Astrocyte of the hippocampus (primary cell): ENCODE results near the gene DIP2C.
"Not testable (repeated sequence)": the region's sequence is repeated elsewhere in the genome, so short reads cannot be mapped to it uniquely, and the experiment has no call there.

Experiments used
- DNase-seq: peaks from one replicate; pipeline ENCODE4 v3.0.0; 2011; ENCODE audit warnings: low read depth, low spot score

The DIP2C gene

DNA sequence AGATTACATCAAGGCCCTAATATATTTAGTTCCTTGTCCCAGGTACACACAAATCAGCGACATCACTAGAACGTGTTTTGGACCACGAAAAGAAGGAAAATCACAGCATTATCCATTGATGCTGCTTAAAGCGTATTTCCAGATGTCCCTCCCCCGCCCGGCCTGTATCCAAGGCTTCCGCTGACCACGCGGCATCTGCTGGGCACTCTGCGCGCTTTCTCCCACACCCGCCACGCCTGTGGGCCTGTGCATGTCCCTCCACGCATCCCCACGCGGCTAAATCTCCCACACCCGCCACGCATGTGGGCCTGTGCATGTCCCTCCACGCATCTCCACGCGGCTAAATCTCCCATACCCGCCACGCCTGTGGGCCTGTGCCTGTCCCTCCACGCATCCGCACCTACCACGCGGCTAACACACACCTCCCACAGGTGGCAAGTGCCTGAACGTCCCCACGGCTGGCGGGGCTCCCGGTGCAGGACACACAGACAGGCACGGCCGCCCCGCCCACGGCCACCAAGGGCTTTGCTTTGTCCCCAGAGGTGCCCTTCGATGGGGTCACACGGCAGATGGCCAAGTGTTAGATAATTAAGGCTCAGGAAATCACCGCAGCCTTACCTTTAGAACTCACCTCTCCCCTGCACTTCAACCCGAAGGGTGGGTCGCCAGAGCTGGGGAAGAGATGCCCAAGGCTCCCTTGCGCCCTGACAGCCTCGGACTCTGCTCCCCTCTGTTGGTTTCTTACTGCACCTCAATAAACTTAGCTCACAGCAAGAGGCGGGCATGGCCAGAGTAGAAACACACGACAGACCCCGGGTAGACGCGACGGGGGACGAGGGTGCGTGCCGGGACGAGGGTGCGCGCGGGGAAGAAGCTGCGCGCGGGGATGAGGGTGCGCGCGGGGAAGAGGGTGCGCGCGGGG, 49.5 kb downstream of the DIP2C start:
- no peak for DNase-seq

DNA sequence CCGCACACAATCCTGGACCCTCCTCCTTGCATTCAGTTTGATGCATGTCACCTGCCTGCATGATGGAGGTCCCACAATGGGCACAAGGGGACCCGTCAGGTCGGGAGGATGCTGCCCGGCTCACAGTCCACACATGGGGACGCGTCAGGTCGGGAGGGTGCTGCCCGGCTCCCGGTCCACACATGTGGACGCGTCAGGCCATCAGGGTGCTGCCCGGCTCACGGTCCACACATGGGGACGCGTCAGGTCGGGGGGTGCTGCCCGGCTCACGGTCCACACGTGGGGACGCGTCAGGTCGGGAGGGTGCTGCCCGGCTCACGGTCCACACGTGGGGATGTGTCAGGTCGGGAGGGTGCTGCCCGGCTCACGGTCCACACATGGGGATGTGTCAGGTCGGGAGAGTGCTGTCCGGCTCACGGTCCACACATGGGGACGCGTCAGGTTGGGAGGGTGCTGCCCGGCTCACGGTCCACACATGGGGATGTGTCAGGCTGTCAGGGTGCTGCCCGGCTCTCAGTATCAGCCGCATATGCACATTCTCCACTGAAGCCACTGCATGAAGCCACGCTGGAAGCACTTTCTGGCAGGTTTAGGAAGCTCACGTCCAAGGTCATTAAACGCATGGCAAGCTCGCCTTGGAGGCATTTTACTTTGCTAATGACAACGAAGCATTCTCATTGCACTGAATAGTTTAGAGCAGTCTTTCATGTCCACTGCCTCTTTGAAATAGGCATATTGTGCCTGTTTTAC, 50.3 kb downstream of the DIP2C start:
- no peak for DNase-seq

DNA sequence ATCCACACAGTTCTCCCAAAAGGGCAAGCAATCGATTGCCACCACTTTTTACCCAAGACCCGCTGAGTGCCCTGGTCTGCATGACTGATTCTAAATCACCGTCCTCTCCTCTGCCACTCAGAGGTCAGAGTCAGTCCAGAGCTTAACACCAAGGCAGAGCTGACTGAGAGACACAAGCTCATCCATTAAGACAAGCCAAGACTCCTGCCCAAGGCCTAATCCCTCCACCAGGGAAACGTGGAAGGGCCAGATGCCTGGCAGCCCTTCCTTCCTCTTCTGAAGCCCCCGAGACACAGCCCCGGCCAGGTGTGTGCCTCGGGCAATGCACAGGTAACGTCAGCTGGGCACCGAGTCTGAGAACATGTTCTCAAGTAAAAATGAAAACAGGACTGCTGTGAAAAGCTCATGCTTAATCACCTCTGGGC, 51.7 kb downstream of the DIP2C start:
- no peak for DNase-seq

DNA sequence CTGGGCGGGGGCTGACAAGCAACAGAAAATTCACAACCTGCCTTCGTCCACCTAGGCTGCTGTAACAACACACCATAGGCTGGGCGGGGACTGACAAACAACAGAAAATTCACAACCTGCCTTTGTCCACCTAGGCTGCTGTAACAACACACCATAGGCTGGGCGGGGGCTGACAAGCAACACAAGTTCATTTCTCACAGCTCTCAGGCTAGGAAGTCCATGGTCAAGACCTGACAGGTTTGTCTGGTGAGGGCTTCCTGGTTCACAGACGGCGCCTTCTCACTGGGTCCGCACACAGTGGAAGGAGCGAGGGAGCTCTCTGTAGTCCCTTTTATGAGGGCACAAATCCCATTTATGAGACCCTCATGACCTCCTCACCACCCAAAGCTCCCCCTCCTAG, 52.2 kb downstream of the DIP2C start:
- DNase-seq: no peak

DNA sequence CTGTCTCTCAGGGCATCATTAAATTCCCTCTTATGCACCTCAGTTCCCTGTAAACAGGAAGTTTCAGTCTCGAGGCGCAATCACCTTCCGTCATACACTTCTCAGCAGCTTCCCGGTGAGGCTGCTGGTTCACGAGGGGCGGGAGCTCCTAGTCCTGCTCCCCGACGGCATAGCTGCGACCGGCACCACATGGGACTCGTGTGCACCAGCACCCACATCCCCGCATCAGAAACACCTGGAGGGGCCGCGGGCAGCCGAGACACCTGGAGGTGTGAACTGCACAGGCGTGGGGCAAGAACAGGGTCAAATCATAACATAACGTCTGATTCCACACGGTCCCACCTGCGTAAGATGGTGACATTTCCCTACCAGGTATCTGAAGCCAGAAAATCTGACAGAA, 52.7 kb downstream of the DIP2C start:
- DNase-seq: no peak

DNA sequence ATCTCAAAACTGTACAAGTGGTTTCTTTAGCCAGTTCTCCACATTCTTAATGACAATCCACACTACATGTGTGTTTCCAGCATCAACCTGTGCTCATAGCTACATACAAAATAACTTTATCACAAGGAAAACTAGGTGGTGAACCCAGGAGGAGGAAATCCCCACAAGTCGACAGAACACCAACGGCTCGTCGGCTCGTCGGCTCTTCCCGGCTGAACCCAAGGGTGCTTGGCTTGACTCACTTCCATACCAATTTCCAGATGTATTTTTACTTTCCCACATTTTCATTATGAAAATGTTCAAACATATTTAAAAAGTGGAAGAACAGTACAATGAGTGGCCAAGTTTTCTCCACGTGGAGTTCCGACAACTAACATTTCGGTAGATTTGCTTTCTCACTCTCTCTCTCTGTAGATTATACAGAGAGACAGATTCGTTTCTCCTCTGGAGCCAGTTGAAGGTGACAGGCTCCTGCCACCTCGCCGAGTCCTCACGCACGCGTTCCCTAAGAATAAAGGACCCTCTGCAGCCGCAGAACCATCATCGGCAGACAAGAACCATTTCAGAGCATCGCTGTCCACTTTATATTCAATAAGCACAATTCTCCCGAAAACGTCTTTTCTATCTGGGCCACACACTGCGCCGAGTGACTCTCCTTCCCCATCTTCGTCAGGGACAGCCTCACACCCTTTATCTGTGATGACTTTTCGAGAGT, 53.3 kb downstream of the DIP2C start:
- DNase-seq: no peak

DNA sequence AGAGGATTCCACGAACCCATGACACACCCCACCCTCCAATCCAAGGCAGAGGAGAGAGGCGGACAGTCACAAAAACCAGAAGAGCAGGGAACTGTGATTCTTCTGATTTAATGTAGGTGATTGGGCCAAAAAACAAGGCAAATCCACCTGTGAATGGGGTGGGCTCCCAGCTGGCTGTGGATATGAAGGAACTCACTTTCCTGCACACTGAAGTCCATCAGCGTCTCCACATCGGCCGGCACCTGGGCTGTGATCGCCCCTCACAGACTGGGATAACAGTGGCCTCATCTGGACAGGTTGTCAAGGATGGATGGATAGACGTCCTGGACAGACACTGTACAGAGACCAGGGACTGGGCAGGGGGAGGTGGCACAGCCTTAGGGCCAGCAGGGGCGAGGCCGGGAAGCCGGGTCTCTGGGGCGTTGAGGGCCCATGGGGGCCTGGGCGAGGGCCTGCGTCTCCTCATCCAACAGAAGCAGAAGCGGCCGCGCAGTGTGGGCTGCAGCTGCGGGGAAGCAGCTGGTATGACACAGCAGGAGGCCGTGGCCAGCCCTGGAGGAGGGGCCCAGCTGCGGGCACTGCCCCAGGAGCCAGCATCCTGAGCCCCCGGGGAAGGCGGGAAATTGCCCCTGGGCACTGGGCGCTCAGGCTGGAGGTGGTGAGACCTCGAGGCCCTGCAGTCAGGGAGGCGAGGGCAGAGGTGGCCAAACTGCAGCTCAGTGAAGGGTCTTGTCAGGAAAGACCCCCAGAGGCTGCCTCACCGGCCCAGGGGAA, 54.2 kb downstream of the DIP2C start:
- DNase-seq: no peak

DNA sequence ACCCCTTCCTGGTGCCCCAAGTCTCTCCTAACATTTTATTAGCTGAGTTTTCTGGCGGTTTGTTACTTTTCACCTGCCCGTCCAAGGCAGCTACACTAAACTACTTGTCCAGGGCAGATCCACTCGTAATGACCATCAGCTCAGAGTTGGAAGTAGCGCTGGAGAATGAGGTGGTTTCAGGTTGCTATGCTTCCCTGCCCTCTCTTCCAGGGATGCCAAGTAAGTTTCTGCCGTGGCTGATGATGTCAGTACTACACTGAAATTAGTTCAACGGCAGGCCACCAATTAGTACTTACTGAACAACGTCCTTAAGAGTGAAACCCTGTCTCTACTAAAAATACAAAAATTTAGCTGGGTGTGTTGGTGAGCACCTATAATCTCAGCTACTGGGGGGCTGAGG, 55.2 kb downstream of the DIP2C start:
- peak; percentile 61 for DNase-seq

DNA sequence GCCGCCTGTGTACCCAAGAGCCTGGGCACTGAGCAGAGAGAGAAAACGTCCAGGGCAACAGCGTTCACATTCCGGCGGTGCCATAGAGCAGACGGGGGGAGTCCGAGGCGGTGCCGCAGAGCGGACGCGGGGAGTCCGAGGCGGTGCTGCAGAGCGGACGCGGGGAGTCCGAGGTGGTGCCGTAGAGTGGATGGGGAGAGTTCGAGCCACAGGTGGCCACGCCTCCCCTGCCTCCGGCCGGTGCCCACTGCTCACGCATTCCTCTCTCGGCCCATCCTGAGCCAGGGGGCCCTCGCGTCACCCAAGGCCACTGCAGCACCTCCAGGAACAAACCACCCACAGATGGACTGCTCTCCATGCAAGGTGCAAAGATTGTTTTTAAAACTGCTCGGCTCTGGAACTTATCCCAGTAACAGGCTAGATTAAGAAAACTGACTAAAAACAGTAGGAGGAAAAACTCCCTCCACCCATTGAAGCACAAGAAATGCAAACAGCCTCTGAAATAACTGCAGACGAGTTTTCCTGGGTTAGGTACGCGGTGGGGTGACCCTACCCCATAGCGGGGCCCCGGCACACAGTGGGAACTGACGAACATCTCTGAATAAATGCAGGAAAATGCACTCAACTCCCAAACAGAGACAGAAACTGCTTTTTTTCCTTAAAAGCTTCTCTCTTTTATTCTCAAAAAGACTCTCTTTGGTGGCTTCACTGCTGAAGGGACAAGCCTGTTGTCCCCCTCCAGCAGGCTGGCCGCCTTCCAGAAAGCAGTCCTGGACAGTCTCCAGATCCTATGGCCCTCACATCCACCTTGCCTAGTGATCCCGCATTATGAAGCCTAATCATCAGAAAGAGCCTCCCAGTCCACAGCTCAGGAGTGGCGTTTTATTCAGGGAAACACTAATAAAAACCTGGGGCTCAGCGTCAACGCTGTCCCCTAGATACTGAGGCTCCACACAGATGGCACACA, 55.9 kb downstream of the DIP2C start:
- DNase-seq: peak; percentile 49

DNA sequence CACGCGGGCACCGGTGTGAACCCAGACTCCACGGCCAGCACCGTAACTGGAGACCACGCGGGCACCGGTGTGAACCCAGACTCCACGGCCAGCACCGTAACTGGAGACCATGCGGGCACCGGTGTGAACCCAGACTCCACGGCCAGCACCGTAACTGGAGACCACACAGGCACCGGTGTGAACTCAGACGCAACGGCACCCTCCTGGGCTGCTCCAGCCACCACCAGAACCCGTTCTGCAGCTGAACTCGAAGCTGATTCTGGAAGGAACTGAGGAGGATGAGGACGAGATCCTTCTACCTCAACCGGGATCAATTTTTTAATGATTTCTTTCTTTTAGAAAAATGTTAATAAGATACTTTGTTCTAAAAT, 56.7 kb downstream of the DIP2C start:
- DNase-seq: not testable (repeated sequence)

DNA sequence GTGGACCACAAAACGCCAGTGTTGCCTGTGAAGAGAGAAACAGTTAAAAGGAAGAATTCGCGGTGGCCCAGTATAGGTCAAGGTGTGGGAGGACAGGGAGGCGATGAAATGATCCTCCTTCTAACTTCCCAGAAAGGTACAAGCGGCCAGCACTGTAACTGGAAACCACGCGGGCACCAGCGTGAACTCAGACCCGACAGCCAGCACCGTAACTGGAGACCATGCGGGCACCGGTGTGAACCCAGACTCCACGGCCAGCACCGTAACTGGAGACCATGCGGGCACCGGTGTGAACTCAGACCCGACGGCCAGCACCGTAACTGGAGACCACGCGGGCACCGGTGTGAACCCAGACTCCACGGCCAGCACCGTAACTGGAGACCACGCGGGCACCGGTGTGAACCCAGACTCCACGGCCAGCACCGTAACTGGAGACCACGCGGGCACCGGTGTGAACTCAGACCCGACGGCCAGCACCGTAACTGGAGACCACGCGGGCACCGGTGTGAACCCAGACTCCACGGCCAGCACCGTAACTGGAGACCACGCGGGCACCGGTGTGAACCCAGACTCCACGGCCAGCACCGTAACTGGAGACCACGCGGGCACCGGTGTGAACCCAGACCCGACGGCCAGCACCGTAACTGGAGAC, 57.2 kb downstream of the DIP2C start:
- DNase-seq: not testable (repeated sequence)

DNA sequence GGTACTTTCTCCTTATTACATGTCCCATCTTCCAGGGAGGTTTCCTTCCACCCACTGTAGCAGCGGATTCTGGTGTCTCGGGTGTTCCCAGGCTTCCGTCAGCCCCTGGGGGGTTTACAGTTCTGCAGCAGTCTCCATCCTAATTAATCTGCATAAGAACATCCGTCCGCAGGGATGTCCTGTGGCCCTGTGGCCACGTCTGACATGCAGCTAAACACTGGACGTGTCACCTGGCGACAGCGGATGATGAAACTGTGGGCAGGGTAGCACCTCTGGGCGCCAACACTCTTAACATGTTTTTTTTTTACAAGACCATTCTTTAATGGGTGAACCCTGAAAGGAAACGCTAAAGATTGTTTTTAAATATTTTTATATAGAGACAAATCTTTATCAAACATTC, 58.2 kb downstream of the DIP2C start:
- DNase-seq: no peak

DNA sequence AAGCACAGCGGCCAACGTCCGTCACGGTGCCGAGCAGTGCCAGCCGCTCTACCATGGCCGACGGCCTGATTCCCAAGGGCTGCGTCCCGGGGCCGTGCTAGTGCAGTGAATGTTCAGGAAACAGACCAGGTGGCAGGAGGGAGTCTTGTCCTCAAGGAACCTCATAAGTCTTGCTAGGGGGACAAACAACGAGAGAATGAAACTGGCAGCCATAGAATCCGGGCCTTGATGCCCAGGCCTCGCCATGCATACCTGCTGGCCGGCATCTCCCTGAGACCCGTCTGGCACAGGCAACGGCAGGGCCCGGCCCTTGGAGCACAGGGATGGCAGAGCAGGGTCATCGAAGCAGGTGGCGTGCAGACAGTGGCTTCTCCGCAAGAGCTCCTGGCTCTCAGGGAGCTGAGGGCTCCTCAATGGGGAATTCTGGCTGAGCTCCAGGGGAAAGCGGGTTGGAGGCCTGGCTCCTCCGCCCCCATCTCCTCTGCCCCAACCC, 58.8 kb downstream of the DIP2C start:
- DNase-seq: no peak

DNA sequence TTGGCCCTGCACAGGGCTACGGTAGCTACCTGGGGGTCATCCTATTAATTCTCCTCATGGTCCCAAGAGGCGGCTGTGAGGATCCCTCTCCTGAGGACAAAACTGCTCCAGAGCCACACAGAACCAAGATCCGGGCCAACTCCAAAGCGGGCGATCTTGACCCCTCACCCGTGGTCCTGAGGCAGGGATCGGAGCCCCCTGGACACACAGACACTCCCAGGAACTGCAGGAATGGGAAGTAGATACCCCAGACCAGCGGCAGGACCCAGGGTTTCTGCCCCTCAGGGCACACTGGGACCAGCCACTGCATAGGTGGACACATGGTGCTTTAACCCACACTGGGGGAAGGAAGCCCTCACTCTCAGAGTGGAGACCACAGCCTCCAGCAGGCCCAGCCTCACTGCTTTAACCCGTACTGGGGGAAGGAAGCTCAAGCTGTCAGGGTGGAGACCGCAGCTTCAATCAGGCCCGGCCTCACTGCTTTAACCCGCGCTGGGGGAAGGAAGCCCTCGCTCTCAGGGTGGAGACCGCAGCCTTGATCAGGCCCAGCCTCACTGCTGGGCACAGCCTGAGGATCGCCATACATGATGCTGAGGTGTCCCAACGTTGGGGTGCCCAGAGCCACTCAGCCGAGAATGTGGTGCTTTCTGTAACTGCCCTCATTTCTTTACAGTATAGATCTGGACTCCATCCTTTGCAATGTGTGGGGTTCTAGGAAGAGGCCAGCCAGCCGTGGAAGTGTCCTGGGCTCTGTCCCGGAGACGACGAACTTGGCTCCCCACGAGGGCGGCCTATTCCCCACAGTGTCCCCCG, 60.1 kb downstream of the DIP2C start:
- no peak for DNase-seq

DNA sequence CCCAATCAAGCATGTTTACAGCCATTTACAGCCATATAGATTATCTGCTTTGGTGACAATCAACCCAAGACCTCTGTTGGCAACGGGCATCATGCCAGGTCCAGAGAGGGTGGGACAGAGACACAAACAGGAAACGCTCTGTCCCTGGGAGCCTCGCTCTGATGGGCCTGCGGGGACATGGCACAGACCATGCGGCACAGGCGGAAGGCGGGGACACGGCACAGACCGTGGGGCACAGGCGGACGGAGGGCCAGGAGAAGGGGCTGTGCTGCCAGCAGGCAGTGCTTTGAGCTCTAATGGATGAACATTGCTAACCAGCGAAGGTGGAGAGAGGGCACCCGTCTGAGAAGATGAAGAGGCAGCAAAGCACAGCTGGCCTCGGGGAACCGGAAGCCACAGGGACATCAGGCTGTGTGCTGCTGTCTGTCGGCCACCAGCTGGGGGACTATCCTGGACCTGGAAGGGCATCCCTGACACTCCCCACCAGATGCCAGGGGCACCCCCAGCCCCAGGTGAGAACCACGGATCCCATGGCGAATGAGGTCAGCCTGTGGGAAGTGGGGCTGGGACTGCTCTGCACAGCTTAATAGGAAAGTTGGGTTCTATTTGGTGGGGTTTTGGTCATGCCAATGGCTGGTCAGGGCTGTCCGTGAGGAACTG, 61.0 kb downstream of the DIP2C start:
- DNase-seq: no peak

DNA sequence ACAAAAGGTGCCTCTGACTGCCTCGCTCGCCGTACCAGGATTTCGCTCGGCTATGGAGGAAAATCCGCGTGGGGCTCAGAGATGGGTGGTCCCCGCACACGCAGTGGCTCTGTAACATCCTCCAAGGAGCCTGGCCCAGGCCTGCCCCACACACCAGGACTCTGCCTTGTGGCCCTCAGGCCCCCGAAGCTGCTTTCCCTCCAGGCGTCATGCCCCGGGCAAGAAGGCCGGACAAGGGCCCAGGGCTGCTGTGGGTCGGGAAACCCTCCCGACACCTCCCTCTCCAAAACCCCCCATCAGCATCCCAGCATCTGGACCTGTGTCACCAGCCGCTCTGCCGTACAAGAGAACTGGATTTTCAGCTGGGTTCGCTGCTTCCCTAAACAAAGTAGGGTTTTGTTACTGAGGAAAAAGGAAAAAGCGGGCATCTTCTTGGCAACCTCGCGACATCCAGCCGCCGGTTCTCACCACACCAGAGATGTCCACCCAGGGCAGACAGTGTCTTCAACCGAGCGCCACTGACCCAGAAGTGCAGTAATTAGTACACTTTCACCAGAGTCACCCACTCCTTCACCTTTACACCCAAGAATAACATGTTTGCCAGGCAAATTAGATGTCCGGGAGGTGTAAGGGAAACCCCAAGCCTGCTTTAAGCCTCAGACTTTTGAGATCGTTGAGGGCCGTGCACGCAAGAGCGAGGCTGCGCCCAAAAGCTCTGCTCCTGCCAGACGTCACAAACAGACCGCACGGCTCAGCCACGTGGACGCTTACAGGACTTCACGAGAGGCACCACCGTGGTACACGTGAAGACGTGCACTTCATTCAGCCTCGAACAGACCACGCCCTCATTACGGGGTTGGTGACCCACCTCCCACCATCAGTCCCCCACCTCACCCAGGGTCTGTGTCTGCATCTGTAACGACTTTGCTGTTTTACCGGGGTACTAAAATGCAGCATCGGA, 62.2 kb downstream of the DIP2C start:
- no peak for DNase-seq
